ENCODE measurements around the gene NHLH2.

Gene NHLH2

DNA sequence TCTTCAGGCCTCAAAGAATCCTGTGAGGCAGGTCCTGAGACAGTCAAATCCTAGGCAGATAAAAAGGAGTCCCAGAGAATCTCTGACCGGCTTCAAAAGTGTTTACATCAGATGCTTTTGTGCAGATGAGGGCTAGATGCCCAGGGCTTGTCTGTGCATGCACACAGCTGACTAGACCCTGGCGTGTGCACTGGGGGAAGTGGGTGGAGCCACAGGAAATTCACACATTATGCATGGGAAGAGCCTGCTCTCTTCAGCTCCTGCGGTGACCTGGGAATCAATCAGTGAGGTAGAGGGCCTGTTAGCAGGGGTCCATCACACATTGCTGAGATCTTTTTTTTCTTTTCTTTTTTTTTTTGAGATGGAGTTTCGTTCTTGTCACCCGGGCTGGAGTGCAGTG is 36.6 kb upstream of the NHLH2 start:
- H3K4me3 ChIP-seq (replicated peaks in 1 of 2; ENCODE audit: low read depth in 2 of 2, low read length in 2 of 2): no peak overlapping the region
- DNase-seq (ENCODE audit: low read depth in 2 of 2): peak; percentile 2 to 6
- TF ChIP-seq, protein P1, sequence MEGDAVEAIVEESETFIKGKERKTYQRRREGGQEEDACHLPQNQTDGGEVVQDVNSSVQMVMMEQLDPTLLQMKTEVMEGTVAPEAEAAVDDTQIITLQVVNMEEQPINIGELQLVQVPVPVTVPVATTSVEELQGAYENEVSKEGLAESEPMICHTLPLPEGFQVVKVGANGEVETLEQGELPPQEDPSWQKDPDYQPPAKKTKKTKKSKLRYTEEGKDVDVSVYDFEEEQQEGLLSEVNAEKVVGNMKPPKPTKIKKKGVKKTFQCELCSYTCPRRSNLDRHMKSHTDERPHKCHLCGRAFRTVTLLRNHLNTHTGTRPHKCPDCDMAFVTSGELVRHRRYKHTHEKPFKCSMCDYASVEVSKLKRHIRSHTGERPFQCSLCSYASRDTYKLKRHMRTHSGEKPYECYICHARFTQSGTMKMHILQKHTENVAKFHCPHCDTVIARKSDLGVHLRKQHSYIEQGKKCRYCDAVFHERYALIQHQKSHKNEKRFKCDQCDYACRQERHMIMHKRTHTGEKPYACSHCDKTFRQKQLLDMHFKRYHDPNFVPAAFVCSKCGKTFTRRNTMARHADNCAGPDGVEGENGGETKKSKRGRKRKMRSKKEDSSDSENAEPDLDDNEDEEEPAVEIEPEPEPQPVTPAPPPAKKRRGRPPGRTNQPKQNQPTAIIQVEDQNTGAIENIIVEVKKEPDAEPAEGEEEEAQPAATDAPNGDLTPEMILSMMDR (IDR thresholded peaks at IDR 0.05; ENCODE audit: low read depth, low read length): no peak

DNA sequence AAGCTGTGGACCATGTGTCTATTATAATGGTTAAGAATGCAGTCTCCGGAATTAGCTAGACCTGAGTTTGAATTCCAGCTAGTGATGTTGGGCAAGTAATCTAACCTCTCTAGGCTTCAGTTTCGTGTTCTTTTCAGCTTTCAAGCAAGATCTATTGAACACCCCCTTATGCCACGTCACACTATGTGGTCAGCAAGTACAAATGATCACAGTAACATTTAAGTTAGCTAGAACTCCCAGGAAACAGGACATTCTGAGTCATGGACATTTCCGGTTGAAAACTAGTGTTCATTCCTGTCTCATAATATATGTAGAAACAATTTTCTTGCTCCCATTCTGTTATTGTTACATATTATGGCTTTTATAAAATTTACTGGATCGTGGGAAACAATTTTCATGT is 34.0 kb upstream of the NHLH2 start:
- TF ChIP-seq, protein P1 (IDR thresholded peaks at IDR 0.05; ENCODE audit: low read depth, low read length): no peak
- DNase-seq (ENCODE audit: low read depth in 2 of 2): peak; percentile 41 to 89
- H3K4me3 ChIP-seq (replicated peaks in 1 of 2; ENCODE audit: low read depth in 2 of 2, low read length in 2 of 2): no peak overlapping the region

DNA sequence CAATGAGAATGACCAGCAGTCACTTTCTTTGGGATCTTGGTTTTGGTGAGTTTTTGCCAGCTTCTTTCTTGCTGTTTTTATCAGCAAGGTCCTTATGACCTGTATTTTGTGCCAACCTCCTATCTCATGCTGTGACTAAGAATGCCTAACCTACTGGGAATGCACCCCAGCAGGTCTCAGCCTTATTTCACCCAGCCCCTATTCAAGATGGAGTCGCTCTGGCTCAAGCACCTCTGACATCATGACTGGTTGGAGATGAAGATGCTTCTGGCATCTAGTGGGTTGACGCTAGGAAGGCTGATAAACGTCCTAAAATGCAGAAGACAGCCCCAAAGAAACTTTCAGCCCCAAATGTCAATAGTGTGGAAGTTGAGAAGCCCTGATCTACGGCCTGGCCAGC is 33.6 kb upstream of the NHLH2 start:
- DNase-seq (ENCODE audit: low read depth in 2 of 2): no peak
- TF ChIP-seq, protein P1 (IDR thresholded peaks at IDR 0.05; ENCODE audit: low read depth, low read length): no peak
- no peak overlapping the region for H3K4me3 ChIP-seq (replicated peaks in 1 of 2; ENCODE audit: low read depth in 2 of 2, low read length in 2 of 2)

DNA sequence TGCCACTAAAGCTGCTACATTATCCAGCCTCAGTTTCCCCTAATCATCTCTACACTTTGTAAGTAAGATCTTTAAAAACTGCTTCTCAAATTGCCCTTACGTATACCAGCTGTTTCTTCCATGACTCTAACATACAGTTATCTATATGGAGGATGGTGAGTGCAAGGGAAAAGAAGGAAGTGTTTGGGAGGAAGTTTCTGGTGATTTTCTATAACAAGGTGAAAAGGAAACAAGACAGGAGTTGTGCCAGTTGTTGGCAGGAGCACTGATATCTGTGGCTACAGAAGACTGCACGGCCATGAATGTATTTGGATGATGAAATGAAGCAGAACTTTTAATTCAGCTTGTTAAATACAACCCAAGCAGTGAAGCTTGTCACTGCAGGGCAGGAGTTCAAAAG is 32.3 kb upstream of the NHLH2 start:
- no peak for DNase-seq (ENCODE audit: low read depth in 2 of 2)
- no peak overlapping the region for H3K4me3 ChIP-seq (replicated peaks in 1 of 2; ENCODE audit: low read depth in 2 of 2, low read length in 2 of 2)
- TF ChIP-seq, protein P1 (IDR thresholded peaks at IDR 0.05; ENCODE audit: low read depth, low read length): no peak

DNA sequence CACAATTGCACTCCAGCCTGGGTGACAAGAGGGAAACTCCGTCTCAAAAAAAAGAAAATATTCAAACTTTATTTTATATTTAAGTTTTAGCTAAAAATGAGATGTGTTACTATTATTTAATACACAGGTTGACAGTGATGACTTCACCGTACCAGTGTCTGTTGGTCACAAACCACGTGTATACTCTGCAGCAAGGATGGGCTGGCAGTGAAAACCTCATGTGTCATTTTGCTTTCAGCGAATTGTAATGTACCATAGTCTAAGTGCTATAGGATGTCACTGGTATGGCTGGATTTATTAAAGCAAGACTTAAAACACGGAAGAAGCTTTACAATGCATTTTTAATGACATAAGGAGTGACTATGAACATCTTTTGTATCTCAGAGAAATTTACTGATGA is 28.1 kb upstream of the NHLH2 start:
- no peak for DNase-seq (ENCODE audit: low read depth in 2 of 2)
- H3K4me3 ChIP-seq (replicated peaks in 1 of 2; ENCODE audit: low read depth in 2 of 2, low read length in 2 of 2): no peak overlapping the region
- TF ChIP-seq, protein P1 (IDR thresholded peaks at IDR 0.05; ENCODE audit: low read depth, low read length): no peak

DNA sequence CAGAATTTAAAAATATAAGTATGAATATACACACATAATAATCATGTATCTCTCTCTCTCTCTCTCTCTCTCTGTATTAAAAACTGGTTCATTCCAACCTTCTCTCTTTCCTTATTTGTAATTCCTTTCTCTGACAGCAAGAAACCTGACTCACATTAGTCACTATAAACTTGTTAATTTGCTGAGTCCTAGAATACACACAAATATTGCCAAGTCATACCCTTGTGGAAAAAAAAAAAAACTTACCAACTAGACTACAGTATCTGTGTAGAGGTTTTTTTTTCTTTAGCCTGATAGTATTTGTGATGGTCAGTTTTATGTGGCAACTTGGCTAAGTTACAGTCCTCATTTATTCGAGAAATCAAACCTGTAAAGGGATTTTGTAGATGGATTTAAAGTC is 26.3 kb upstream of the NHLH2 start:
- TF ChIP-seq, protein P1 (IDR thresholded peaks at IDR 0.05; ENCODE audit: low read depth, low read length): no peak
- H3K4me3 ChIP-seq (replicated peaks in 1 of 2; ENCODE audit: low read depth in 2 of 2, low read length in 2 of 2): no peak overlapping the region
- DNase-seq (ENCODE audit: low read depth in 2 of 2): no peak

DNA sequence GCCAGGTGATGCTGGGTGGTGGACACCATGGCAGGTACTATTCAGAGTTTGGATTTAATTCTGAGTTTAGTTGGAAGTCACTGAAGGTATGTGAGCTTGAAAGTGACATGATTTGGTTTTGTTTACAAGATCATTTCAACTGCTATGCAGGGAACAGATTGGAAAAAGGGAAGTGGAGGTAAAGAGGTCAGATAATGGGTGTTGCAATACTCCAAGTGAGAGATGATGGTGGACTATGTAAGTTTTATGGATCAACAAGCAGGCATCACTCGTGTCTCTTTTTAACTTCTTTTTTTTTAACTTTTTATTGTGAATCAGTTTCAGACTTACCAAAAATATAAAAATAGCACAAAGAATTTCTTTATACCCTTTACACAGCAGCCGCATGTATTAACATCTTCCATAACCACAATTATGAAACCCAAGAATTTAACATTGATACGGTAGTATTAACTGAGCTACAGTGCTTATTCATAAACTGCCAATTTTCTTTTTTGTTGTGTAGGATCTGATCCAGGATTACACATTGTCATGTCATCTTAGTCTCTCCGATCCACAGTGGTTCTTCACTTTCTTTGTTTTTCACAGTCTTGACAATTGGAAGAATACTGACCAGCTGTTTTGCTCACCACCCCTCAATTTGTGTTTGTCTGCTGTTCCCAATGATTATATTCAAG is 24.9 kb upstream of the NHLH2 start:
- no peak for DNase-seq (ENCODE audit: low read depth in 2 of 2)
- TF ChIP-seq, protein P1 (IDR thresholded peaks at IDR 0.05; ENCODE audit: low read depth, low read length): no peak
- H3K4me3 ChIP-seq (replicated peaks in 1 of 2; ENCODE audit: low read depth in 2 of 2, low read length in 2 of 2): no peak overlapping the region

Measured in cardiac fibroblast (primary cell).